HG02798 (cell line): Measurements from ENCODE around the gene RAPGEF6.
"Not testable (repeated sequence)": the region's sequence is repeated elsewhere in the genome, so short reads cannot be mapped to it uniquely, and the experiment has no call there.

Source experiments
- ATAC-seq: cut with Tn5 transposase; IDR thresholded peaks from one replicate; pipeline ENCODE4 v1.9.1; 2021; ENCODE audit warnings: mild to moderate bottlenecking; ENCODE audit not compliant: unreplicated experiment, poor library complexity

RAPGEF6 gene, protein sequence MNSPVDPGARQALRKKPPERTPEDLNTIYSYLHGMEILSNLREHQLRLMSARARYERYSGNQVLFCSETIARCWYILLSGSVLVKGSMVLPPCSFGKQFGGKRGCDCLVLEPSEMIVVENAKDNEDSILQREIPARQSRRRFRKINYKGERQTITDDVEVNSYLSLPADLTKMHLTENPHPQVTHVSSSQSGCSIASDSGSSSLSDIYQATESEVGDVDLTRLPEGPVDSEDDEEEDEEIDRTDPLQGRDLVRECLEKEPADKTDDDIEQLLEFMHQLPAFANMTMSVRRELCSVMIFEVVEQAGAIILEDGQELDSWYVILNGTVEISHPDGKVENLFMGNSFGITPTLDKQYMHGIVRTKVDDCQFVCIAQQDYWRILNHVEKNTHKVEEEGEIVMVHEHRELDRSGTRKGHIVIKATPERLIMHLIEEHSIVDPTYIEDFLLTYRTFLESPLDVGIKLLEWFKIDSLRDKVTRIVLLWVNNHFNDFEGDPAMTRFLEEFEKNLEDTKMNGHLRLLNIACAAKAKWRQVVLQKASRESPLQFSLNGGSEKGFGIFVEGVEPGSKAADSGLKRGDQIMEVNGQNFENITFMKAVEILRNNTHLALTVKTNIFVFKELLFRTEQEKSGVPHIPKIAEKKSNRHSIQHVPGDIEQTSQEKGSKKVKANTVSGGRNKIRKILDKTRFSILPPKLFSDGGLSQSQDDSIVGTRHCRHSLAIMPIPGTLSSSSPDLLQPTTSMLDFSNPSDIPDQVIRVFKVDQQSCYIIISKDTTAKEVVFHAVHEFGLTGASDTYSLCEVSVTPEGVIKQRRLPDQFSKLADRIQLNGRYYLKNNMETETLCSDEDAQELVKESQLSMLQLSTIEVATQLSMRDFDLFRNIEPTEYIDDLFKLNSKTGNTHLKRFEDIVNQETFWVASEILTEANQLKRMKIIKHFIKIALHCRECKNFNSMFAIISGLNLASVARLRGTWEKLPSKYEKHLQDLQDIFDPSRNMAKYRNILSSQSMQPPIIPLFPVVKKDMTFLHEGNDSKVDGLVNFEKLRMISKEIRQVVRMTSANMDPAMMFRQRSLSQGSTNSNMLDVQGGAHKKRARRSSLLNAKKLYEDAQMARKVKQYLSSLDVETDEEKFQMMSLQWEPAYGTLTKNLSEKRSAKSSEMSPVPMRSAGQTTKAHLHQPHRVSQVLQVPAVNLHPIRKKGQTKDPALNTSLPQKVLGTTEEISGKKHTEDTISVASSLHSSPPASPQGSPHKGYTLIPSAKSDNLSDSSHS (N-terminal part only)

DNA sequence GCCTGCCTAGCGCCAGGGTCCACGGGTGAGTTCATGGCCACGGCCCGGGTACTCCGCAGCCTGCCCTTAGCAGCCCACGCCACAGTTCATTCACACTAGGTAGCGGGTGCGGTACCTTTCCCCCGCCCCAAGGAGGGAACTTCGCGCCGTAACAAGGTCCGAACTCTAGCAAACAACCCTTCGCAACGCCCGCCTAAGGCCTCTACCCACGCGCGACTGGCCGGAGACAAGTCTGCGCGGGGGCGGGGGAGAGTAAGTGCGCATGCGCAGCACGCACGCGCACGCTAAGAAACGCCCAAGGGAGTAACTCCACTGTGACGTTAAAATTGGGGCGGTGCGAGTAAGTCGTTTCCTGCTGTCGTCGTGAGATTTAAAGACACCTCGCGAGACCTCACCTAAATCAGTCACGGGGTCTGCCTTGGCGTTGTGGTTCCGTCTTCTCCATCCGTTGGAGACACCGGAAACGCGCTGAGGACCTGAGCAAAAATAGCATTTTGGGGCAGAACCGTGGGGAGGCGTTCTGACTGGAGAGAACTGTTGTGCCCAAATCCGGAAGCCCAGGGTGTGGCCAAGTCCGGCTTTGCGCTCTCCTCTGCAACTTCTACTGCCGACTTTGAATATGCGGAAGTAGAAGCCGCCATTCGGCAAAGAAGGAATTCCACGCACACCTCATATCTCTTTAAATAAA, at the start of gene RAPGEF6:
RAPGEF6 (minus strand) TSS at position 234 of the 688 bp plus-strand sequence; CDS start at position 35, 199 bp downstream.
- peak; percentile 92 for ATAC-seq

DNA sequence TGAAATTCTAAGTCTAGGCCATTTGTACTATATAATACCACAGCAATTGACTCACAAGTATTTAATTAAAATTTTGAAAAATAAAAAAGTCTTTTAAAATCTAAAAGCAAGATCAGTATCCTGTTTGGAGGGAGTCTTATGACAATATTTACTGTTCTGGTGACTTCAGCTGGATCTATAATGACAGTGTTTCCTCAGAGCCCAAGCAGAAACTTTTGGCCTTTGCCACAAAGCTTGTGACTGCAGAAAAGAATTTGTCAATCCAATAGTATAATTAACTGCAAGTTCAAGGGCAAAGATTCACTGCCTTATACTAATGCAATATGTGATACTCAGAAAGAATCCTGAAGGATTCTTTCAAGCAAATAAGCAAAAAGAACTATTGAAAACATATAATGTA, 49.6 kb upstream of the RAPGEF6 start:
- ATAC-seq = no peak

DNA sequence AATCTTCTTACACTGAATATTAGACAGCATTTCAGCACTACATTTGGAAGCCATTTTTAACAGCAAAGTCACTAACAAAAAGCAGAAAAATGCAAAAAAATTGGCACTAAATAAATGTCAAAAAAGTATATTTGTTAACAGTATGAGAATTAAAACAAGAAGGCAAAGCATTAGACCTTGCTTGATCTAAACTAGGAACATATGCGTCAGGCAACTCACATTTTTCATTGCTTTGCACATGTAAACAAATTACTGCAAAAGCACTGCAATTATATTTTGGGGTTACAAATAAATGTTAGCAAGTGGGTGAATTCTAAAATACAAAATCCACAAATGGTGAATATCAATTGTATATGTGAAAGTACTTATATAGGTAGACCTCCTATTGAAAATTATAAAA, 49.0 kb upstream of the RAPGEF6 start:
- ATAC-seq = no peak

DNA sequence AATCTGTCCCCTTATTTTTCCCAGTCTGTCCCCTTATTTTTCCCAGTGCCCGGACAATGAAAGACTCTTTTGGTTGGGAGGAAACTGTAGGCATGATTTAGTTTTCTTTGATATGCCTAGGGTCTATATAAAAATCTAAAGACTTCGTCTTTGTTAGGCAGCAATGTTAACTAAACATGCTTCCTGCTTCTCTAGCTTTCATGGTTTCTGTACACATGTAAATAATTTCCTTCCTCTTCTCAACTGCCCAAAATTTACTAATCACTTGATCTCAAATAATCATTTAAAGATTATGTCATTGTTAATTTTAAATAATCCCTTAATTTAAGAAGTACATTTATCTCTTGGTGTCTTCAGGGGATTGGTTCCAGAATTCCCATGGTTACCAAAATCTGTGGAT, 47.8 kb upstream of the RAPGEF6 start:
- ATAC-seq = no peak

DNA sequence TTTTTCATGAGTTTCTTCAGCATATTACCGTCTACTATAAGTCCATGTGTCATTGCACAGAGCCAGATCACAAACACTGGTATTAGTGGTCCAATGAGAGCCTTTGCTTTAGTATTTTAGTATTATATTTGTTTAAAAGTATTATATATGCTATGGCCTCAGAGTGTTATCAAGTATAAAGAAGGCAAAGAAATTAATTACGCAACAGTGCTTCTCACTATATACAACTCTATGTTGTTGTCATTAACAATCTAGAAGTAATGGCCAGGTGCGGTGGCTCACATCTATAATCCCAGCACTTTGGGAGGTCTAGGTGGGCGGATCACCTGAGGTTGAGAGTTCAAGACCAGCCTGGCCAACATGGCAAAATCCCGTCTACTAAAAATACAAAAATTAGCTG, 47.1 kb upstream of the RAPGEF6 start:
- ATAC-seq = no peak

DNA sequence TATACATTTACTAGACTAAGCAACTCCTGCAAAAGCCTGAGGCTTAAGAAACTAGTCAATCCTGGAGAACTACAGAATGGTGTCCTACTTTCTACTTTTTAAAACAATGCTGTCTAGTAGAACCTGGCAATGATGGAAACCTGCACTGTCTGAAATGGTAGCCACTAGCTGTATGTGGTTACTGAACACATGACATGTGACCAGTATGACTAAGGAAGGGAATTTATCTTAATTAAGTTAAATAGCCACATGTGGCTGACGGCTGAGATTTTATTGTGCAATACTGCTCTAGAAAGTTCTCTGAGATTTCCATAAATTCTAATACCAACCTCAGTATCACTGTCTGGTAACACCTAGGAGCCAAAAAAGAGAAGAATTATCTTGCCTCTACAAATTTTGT, 44.9 kb upstream of the RAPGEF6 start:
- ATAC-seq = no peak

DNA sequence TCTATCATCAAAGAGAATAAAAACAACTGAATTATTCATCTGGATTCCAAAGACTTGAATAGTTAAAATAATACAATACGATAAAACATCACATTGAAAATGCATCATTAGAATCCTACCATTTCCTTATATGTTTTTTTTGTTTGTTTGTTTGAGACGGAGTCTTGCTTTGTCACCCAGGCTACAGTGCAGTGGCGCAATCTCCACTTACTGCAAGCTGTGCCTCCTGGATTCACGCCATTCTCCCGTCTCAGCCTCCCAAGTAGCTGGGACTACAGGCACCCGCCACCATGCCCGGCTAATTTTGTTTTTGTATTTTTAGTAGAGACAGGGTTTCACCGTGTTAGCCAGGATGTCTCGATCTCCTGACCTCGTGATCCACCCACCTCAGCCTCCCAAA, 43.2 kb upstream of the RAPGEF6 start:
- not testable (repeated sequence) for ATAC-seq

DNA sequence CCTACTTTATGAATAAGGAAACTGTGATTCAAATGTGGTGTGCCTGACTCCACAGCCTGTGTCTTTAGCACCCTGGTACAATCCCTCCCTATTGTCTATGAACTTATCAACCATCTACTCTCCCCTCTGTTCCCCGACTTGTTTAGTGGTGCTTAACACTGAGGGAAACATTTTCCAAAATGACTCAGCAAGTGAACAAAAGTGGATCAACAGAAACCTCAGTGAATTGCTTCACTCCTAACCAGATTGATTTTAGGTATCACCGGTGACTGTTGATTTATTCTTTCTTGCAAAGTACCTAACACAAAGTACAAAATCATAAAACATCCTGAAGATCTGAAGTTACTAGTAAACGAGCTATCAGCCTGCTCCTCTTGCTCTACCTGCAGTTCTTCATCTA, 42.1 kb upstream of the RAPGEF6 start:
- no peak for ATAC-seq

DNA sequence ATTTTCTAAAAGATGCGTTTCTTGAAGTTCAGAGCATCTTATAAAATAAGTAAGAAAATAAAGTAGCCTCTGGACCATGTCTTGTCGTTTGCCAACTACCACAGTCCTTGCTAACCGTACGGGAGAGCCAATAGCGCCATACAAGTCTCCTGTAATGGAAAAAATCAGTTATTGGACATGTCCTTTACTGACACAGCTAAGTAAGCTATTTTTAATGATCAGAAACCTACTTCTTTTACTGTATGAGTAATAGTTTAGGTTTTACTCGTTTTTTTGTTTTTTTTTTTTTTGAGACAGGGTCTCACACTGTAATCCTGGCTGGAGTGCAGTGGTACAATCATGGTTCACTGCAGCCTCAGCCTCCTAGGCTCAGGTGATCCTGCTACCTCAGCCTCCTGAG, 37.7 kb upstream of the RAPGEF6 start:
- peak; percentile 28 for ATAC-seq

DNA sequence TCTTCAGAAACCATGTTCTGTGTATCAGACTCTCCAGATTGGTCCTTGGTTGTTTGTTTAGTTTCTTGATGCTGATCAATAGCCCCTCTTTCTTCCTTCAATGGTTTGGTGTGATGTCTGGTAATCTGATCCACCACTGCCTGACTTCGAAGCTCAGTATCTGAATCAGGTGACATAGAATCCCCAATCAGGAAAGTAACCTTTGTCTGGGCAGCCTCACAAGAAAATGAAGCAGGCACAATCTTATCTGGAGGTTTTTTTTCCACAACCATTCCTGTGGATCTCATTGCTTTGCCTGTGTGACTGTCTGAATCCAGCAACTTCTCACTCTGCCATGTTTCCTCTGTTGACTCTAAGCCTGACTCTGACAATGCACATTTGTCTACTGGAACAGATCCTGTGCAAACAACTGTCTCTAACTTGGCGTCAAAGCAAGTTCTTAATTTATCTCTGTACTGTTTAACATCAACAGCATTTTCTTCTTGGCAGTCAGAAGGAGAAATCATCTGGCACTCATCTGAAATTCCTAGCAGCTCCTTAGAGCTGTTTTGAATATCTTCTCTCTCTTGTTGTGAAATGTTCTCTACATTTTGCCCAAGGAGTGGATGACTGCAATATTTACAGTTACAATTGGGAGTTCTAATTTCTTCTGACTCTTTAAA, 37.1 kb upstream of the RAPGEF6 start:
- no peak for ATAC-seq

DNA sequence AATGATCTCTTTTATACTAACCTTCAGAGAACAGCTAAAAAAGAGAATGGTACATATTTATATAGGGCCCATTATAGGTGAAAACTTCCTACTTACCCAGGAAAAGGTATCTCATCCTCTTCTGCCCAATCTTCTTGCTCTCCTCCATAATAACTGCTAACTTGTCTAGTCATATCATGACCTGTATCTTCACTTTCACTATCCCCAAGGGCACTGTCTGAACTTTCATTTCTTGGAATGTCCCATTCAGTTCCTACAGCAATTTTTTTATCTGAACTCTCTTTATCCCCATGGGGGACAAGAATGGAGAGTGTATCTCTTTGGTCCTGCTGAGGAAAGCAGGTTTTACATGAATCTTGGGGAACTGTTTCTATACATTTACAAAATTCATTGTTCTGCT, 36.4 kb upstream of the RAPGEF6 start:
- peak; percentile 53 for ATAC-seq

DNA sequence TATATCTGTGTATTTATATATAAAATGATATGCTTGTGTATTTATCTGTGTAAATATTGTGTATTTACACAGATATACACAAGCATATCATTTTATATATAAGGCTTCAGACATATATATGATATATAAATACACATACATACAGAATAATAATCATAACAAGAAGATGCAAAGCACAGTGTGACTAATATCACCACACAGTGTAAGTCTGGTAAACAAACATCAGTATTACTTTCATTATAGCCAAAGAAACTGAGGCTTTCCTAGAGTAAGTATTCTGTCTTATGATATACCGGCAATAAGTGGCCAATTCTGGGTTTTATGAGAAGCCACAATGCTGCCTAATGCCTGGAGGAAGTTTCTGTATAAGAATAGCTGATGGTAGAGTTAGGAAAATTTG, 29.9 kb upstream of the RAPGEF6 start:
- no peak for ATAC-seq

DNA sequence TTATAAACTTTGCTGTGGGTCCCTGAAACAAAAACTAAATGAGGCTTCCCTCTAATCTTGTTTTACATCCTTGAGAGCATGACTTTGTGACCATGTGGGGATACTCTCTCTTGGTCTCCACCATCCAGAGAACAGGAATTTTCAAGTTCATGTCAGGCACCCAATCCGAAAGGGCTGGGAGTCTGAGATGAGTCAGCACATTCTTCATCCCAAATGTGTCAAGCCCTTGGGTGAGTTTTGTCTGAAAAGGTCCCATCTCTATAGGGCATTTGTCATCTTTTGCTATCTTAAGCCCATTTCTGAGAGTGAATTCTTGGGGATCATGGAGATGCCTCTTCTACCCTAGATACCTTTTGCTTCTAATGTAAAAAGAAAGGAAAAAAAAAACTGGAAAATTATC, 26.9 kb upstream of the RAPGEF6 start:
- no peak for ATAC-seq

DNA sequence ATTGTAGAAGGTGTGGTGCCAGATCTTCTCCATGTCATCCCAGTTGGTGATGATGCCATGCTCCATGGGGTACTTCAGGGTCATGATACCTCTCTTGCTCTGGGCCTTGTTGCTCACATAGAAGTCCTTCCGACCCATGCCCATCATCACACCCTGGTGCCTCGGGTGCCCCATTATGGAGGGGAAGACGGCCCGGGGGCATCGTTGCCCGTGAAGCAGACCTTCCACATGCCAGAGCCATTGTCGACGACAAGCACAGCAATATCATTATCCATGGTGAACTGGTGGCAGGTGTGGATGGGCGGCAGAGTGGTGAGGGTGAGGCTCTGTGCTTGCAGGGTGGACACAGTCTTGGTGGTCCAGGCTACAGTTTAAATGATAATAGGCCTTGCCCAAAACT, 24.8 kb upstream of the RAPGEF6 start:
- no peak for ATAC-seq

DNA sequence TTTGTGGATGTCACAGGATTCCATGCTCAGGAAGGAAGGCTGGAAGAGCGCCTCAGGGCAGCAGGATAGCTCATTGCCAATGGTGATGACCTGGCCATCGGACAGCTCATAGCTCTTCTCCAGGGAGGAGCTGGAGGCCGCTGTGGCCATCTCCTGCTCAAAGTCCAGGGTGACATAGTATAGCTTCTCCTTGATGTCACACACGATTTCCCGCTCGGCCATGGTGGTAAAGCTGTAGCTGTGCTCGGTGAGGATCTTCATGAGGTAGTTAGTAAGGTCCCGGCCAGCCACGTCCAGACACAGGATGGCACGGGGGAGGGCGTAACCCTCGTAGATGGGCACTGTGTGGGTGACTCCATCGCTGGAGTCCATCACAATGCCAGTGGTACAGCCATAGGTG, 24.3 kb upstream of the RAPGEF6 start:
- no peak for ATAC-seq

DNA sequence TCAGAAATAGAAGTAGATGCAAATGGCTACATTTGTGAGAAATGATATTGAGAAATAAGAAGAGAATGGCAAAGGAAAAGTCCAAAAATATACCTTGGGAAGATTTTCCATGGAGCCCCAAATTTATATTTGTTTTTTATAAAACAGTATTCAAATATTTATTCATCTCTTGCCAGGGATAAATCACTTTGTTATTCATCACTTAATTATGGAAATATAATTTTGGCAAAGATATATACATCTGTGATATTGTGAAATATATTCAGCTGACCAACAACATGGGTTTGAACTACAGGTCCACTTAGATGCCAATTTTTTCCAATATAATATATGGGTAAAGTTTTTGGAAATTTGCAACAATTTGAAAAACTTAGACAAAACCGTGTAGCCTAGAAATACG, 19.7 kb upstream of the RAPGEF6 start:
- no peak for ATAC-seq

DNA sequence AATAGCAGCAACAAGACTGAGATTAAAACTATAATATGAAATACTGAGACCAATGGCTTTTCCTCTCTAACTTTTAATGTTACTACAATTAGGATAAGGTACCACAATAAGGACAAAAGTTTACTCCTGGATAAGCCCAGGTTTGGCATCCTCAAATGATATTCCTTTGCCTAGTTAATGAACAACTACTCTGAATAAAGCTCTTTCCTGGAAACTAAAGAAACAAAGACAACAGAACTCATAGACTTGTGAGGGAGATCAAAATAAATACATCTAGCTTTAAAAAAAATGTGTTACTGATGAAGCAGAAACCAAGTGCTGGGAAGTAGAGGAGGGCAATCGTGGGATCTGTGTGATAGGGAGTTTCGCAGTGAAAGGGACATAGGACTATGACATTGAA, 19.3 kb upstream of the RAPGEF6 start:
- ATAC-seq = no peak

DNA sequence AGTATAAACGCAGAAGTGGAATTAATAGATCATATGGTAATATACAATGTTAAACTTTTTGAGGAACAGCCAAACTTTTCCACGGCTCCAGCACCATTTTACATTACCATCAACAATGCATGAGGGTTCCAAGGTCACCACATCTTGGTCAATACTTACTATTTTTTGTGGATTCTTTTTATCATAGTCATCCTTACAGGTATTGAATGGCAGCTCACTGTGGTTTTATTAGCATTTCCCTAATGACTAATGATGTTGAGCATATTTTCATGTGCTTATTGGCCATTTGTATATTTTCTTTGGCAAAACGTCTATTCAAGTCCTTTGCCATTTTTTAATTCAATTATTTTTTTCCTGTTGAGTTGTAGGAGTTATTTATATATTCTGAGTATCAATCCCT, 14.1 kb upstream of the RAPGEF6 start:
- ATAC-seq = no peak

DNA sequence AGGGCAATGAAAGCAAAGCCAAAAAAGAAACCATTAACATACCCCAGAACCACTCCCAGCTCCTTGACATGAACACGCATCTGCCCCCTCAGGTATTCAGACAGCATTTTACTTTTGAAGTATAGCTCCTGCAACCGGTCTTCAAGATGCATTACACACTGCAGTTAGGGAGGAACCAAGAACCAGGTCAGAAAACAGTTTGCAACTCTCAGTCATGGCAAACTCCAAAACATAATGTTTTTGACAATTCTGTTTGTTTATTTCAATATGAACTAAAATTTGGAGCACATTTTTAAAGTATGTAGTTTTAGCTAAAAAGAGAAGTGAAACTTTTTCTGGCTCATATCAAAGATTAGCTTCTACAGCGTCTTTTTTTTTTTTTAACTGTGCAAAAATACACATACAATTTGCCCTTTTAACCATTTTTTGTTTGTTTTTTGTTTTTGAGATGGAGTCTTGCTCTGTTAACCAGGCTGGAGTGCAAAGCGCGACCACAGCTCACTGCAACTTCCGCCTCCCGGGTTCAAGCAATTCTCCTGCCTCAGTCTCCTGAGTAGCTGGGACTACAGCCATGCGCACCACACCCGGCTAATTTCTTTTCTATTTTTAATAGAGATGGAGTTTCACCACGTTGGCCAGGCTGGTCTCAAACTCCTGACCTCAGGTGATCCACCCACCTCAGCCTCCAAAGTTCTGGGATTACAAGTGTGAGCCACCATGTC, 12.2 kb upstream of the RAPGEF6 start:
- peak; percentile 74 for ATAC-seq
